ENCODE results near the gene RIC8A. TPM values are rescaled to one million over a fixed set of nuclear protein-coding genes. Genes with fewer than 3 reads are reported as not detected.

The RIC8A gene
- polyA plus RNA-seq, 2 of the 4 experiments (the other 2 are of a cell fraction), result 82.0 to 101 TPM

GRCh38 chr11:250740-251299 lies 43.3 kb downstream of the RIC8A start:
- peak; percentile 30 to 63 for DNase-seq (ENCODE audit: low read depth in 1 of 2, low spot score in 1 of 2)
- H3K27ac ChIP-seq, result no peak overlapping the region
- FAIRE-seq, result no peak
- H3K4me3 ChIP-seq, result no peak overlapping the region
- peak; percentile 64 for TF ChIP-seq CTCF (IDR thresholded peaks at IDR 0.05)
- TF ChIP-seq CHD2 (IDR thresholded peaks at IDR 0.05; ENCODE audit: low read length, partially characterized antibody), result no peak
- no peak for TF ChIP-seq BCL3 (IDR thresholded peaks at IDR 0.05)
- TF ChIP-seq KDM5A (IDR thresholded peaks at IDR 0.05), result no peak
- peak; percentile 57 for TF ChIP-seq SMC3 (IDR thresholded peaks at IDR 0.05)
- no peak for TF ChIP-seq TFCP2L1 (CRISPR knock-in tag; IDR thresholded peaks at IDR 0.05)
- TF ChIP-seq EP300 (IDR thresholded peaks at IDR 0.05), result no peak
- TF ChIP-seq USF2 (IDR thresholded peaks at IDR 0.05), result no peak
- peak; percentile 42 to 49; a peak in 4 of 5 replicates for TF ChIP-seq RAD21 (conservative IDR thresholded peaks at IDR 0.05 in 1 of 2, IDR thresholded peaks at IDR 0.05 in 1 of 2)
- no peak for TF ChIP-seq HDAC2 (IDR thresholded peaks at IDR 0.05)
- ATAC-seq, result peak; percentile 86 to 93
- WGBS (ENCODE audit: missing lambda C conversion rate), result 85% methylated on average over 10 of the region's 10 CpGs
- H3K9me3 ChIP-seq, result no peaks in the 10 kb centered on the region
- H3K4me2 ChIP-seq, result no peak overlapping the region
- CTCF ChIA-PET, result interaction anchor here (0.7 to 5.6 kb wide), 29 partner anchors 10 to 267 kb away, joined by 3 to 40 read pairs (median 6); partner anchors contain the start of genes PSMD13 and PTDSS2
- POLR2A ChIA-PET, result interaction anchor here (0.6 to 0.9 kb wide), 3 partner anchors 14 to 105 kb away, joined by 3 to 7 read pairs (median 4); partner anchors contain the start of genes BET1L, PSMD13 and RIC8A
- H3K4me1 ChIP-seq, result no peaks in the 10 kb centered on the region

GRCh38 chr11:251550-251949 lies 44.0 kb downstream of the RIC8A start:
- ChIA-PET CTCF (interaction anchor here (0.8 to 5.6 kb wide), 18 partner anchors 9 to 267 kb away, joined by 3 to 40 read pairs (median 6); partner anchors contain the start of gene PSMD13), POLR2A (interaction anchor here (1.1 kb wide), 1 partner anchor 104 kb away, joined by 3 read pairs; no protein-coding TSS in a partner anchor)
- no peak overlapping the region for H3K4me3 ChIP-seq
- FAIRE-seq (no peak), DNase-seq (ENCODE audit: low read depth in 1 of 2, low spot score in 1 of 2) (peak in 1 of 2 experiments; percentile 23), ATAC-seq (peak in 1 of 2 experiments; percentile 18; a peak in 1 of 6 replicates)
- TF ChIP-seq HEYL (CRISPR knock-in tag; IDR thresholded peaks at IDR 0.05) (no peak), HOXB13 (CRISPR knock-in tag; IDR thresholded peaks at IDR 0.05; ENCODE audit: low read depth) (no peak), E2F6 (IDR thresholded peaks at IDR 0.05; ENCODE audit: borderline replicate concordance, low read depth) (no peak), REST (IDR thresholded peaks at IDR 0.05) (no peak), CBX8 (IDR thresholded peaks at IDR 0.05) (no peak), RARB (CRISPR knock-in tag; IDR thresholded peaks at IDR 0.05) (no peak), ZFP36 (IDR thresholded peaks at IDR 0.05; ENCODE audit: borderline replicate concordance, partially characterized antibody) (no peak), NFE2L2 (conservative IDR thresholded peaks at IDR 0.05; ENCODE audit: low read length) (no peak), RAD21 (conservative IDR thresholded peaks at IDR 0.05 in 1 of 2, IDR thresholded peaks at IDR 0.05 in 1 of 2) (no peak), JUN (IDR thresholded peaks at IDR 0.05) (no peak)
- no peak overlapping the region for H3K27ac ChIP-seq
- 82% methylated on average over 10 of the region's 10 CpGs for WGBS (ENCODE audit: missing lambda C conversion rate)
- H3K4me1 ChIP-seq, result no peaks in the 10 kb centered on the region
- no peaks in the 10 kb centered on the region for H3K9me3 ChIP-seq
- no peak overlapping the region for H3K4me2 ChIP-seq

Measured in A549 (cell line).